NT2/D1 (cell line): Measurements from ENCODE around the gene MYL2.

ENCODE experiments used
- SUZ12 ChIP-seq: IDR thresholded peaks from 2 replicates; pipeline ENCODE4 v1.6.1; 2011; ENCODE audit not compliant: insufficient read length, insufficient read depth; ENCODE audit errors: extremely low read depth
- YY1 ChIP-seq: IDR thresholded peaks from 2 replicates; pipeline ENCODE4 v1.6.1; 2011; ENCODE audit not compliant: insufficient read length, insufficient read depth
- ZNF274 ChIP-seq: IDR thresholded peaks from 2 replicates; pipeline ENCODE4 v1.6.1; 2011; ENCODE audit warnings: mild to moderate bottlenecking, low read depth, low read length

DNA sequence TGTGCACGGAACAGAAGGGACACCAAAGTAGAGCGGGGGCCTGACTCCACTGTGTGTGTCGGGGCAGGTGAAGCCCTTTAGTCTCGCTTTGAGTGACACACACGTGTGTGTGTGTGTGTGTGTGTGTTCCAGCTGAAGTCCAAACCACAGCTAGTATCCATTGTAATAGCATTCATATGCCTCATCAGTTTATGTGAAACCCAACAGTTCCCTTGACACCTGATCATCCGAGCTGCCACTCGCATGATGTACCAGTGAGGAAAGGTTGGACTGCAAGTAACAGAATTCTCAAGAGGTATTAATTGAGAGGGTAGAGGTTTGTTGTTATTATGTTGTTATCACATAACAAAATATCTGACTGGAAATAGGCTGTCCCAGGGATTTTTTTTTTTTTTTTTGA, 57.2 kb downstream of the MYL2 start:
- TF ChIP-seq YY1 (no peak), ZNF274 (no peak), SUZ12 (no peak)
